A549 (cell line): Measurements from ENCODE around the gene GRK2. TPM values are rescaled to one million over a fixed set of nuclear protein-coding genes. Genes with fewer than 3 reads are reported as not detected.

Experiments
- ATAC-seq, 2 experiments: fragments of 200-7000 bp in 1 of 2; fragments of >200 bp in 1 of 2; cut with Nextera tagmentation in 1 of 2; cut with Tn5 transposase in 1 of 2; 3 replicates each; pipeline versions ENCODE4 v1.8.0 to v1.9.1; 2018 to 2020; ENCODE audit warnings: mild to moderate bottlenecking in 1 of 2, moderate library complexity in 1 of 2
- CTCF ChIA-PET: fragments of 300-600 bp; sonication (Branson Sonifier 250); formaldehyde crosslinking; extraction: SDS; loops from one replicate; lab custom pipeline; 2021; ENCODE audit warnings: antibody characterized with exemption, inconsistent platforms; lab: Yijun Ruan, JAX
- POLR2A ChIA-PET: fragments of 350-600 bp; formaldehyde crosslinking; extraction: SDS; loops from one replicate; lab custom pipeline; 2021; ENCODE audit warnings: antibody characterized with exemption, inconsistent platforms; lab: Yijun Ruan, JAX
- DNase-seq, 2 experiments: peaks; one replicate each; pipeline versions ENCODE4 v3.0.0 to v3.0.0-alpha.2; 2011 to 2016; ENCODE audit warnings: low read depth in 1 of 2, low spot score in 1 of 2
- FAIRE-seq: peaks from 2 replicates; lab custom pipeline; 2011; peaks lifted over from hg19 to GRCh38; lab: Jason Lieb, UNC
- H3K27ac ChIP-seq, 2 experiments: fragments of >200 bp; sonication (Bioruptor Twin); formaldehyde crosslinking; 3 replicates each; pipeline ENCODE4 v1.5.1; 2016 to 2017
- H3K4me1 ChIP-seq: fragments of >200 bp; sonication (Bioruptor Twin); formaldehyde crosslinking; 3 replicates; pipeline ENCODE4 v1.6.1; 2016
- H3K4me2 ChIP-seq: fragments of >200 bp; sonication (Bioruptor Twin); formaldehyde crosslinking; 3 replicates; pipeline ENCODE4 v1.6.1; 2016
- H3K4me3 ChIP-seq: fragments of >200 bp; sonication (Bioruptor Twin); formaldehyde crosslinking; 3 replicates; pipeline ENCODE4 v1.5.1; 2016
- H3K9me3 ChIP-seq: fragments of >200 bp; sonication (Bioruptor Twin); formaldehyde crosslinking; 3 replicates; pipeline ENCODE4 v1.6.1; 2016
- ATOH8 ChIP-seq: fragments of 250-450 bp; sonication (Bioruptor Pico); IDR thresholded peaks from 2 replicates; pipeline ENCODE4 v1.5.0; 2020; ENCODE audit warnings: low read depth, mild to moderate bottlenecking, moderate library complexity
- CBX8 ChIP-seq: fragments of 200-600 bp; sonication (generic); IDR thresholded peaks from 2 replicates; pipeline ENCODE4 v1.6.1; 2016
- CHD4 ChIP-seq: fragments of 200-600 bp; sonication (generic); IDR thresholded peaks from 2 replicates; pipeline ENCODE4 v1.6.1; 2016; ENCODE audit warnings: antibody characterized with exemption, mild to moderate bottlenecking, borderline replicate concordance
- EHMT2 ChIP-seq: fragments of 200-600 bp; sonication (generic); IDR thresholded peaks from 2 replicates; pipeline ENCODE4 v1.6.1; 2016; ENCODE audit warnings: antibody characterized with exemption, low read depth, mild to moderate bottlenecking, moderate library complexity
- ESRRA ChIP-seq: fragments of 150-350 bp; IDR thresholded peaks from 2 replicates; pipeline ENCODE4 v1.6.1; 2014; ENCODE audit warnings: mild to moderate bottlenecking, low read length, borderline replicate concordance
- FOSB ChIP-seq: fragments of 250-450 bp; sonication (Bioruptor Pico); IDR thresholded peaks from 2 replicates; pipeline ENCODE4 v1.5.0; 2020; ENCODE audit warnings: mild to moderate bottlenecking, moderate library complexity
- HEYL ChIP-seq: fragments of 250-450 bp; sonication (Bioruptor Pico); IDR thresholded peaks from 2 replicates; pipeline ENCODE4 v1.8.0; 2021; ENCODE audit warnings: mild to moderate bottlenecking, moderate library complexity
- HOXA7 ChIP-seq: fragments of 250-450 bp; sonication (Bioruptor Pico); IDR thresholded peaks from 2 replicates; pipeline ENCODE4 v1.5.0; 2020; ENCODE audit warnings: mild to moderate bottlenecking, moderate library complexity
- JUN ChIP-seq, 2 experiments: fragments of >200 bp; sonication (Bioruptor Twin); formaldehyde crosslinking; IDR thresholded peaks; 2 replicates in 1 of 2; 3 replicates in 1 of 2; pipeline ENCODE4 v1.6.1; 2016 to 2017
- KDM1A ChIP-seq: fragments of 200-600 bp; sonication (generic); IDR thresholded peaks from 2 replicates; pipeline ENCODE4 v1.6.1; 2016; ENCODE audit warnings: low read depth, mild to moderate bottlenecking
- MYC ChIP-seq: IDR thresholded peaks from 2 replicates; pipeline ENCODE4 v1.6.1; 2012; ENCODE audit warnings: mild to moderate bottlenecking, inconsistent platforms, low read length, improper control_type of control experiment, borderline replicate concordance
- NPAS2 ChIP-seq: fragments of 250-450 bp; sonication (Bioruptor Pico); IDR thresholded peaks from 2 replicates; pipeline ENCODE4 v1.8.0; 2022; ENCODE audit warnings: mild to moderate bottlenecking, moderate library complexity, borderline replicate concordance
- PHF8 ChIP-seq: fragments of 200-600 bp; sonication (generic); IDR thresholded peaks from 2 replicates; pipeline ENCODE4 v1.6.1; 2016; ENCODE audit warnings: low read depth, mild to moderate bottlenecking, antibody characterized with exemption, moderate library complexity, borderline replicate concordance
- RAD21 ChIP-seq, 2 experiments: fragments of >200 bp in 1 of 2; sonication (Bioruptor Twin) in 1 of 2; formaldehyde crosslinking in 1 of 2; IDR thresholded peaks in 1 of 2; conservative IDR thresholded peaks in 1 of 2; 2 replicates in 1 of 2; 3 replicates in 1 of 2; pipeline ENCODE4 v1.6.1; 2012 to 2018; ENCODE audit warnings: inconsistent platforms in 1 of 2
- RARB ChIP-seq: fragments of 250-450 bp; sonication (Bioruptor Pico); IDR thresholded peaks from 2 replicates; pipeline ENCODE4 v1.8.0; 2021; ENCODE audit warnings: mild to moderate bottlenecking, moderate library complexity
- TP53 ChIP-seq: fragments of 250-450 bp; sonication (Bioruptor Pico); IDR thresholded peaks from 2 replicates; pipeline ENCODE4 v1.5.0; 2021; ENCODE audit warnings: mild to moderate bottlenecking, moderate library complexity
- WGBS: methylation state at CpG from one replicate; pipeline ENCODE4 v1.1.6; 2017; ENCODE audit errors: missing lambda C conversion rate; 5-methylcytosine and 5-hydroxymethylcytosine counted together
- polyA plus RNA-seq, 4 experiments: library from polyadenylated mRNA; depleted of rRNA in 3 of 4; stranded (reverse); fragments of >200 nt; fragmentation: RNase III in 1 of 4; extraction: RNeasy Plus Mini Kit Qiagen cat#74134 plus additional on column Dnase treatment in 1 of 4; gene quantifications; 2 replicates in 3 of 4; 3 replicates in 1 of 4; pipeline ENCODE4 v1.2.3, GENCODE V29; 2011 to 2017
- TF ChIP-seq, protein P1 (sequence below): fragments of >200 bp; sonication (Bioruptor Twin); formaldehyde crosslinking; IDR thresholded peaks from 2 replicates; pipeline ENCODE4 v1.6.1; 2016
- TF ChIP-seq, protein P2 (sequence below): IDR thresholded peaks from 2 replicates; pipeline ENCODE4 v1.6.1; 2012

The GRK2 gene
- polyA plus RNA-seq, 2 of the 4 experiments (the other 2 are of a cell fraction) = 20.5 to 29.7 TPM

DNA sequence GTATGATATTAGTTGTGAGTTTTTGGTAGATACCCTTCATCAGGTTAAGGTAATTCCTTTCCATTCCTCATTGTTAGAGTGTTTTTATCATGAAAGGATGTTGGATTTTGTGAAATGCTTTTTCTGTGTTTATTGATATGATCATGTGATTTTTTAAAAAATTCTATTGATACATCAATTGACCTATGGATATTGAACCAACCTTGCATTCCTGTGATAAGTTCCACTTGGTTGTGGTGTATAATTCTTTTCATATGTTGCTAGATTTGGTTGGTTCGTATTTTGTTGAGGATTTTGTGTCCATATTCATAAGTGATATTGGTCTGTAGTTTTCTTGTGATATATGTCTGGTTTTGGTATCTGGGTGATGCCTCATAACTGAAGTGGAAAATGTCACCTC, 29.6 kb downstream of the GRK2 start:
- Histone ChIP-seq H3K27ac (no peak overlapping the region), H3K4me3 (no peak overlapping the region), H3K4me1 (no peaks in the 10 kb centered on the region; the same call in 1 of the 3 replicates)
- ATAC-seq = no peak
- ChIA-PET CTCF (interaction anchor here (0.8 kb wide), 1 partner anchor 21 kb away, joined by 4 read pairs; no protein-coding TSS in a partner anchor), POLR2A (no interaction called here)
- TF ChIP-seq JUN (IDR thresholded peaks at IDR 0.05) = no peak
- no peak for TF ChIP-seq PHF8
- no peak for TF ChIP-seq HEYL
- no peak for TF ChIP-seq RAD21 (conservative IDR thresholded peaks at IDR 0.05 in 1 of 2, IDR thresholded peaks at IDR 0.05 in 1 of 2)
- no peak for TF ChIP-seq KDM1A
- TF ChIP-seq, all 56 proteins: peak for 0
- H3K9me3 ChIP-seq = peaks cover 18% of the 10 kb centered on the region
- H3K4me2 ChIP-seq = no peak overlapping the region
- 96% methylated on average over 1 of the region's 1 CpG for WGBS
- FAIRE-seq (no peak), DNase-seq (no peak)

GRCh38 chr11:67298786-67299185, 32.5 kb downstream of the GRK2 start:
- Histone ChIP-seq H3K4me3 (no peak overlapping the region), H3K4me2 (no peak overlapping the region), H3K27ac (no peak overlapping the region), H3K9me3 (peaks cover 18% of the 10 kb centered on the region), H3K4me1 (peaks cover 11% of the 10 kb centered on the region; the same call in 2 of the 3 replicates)
- no peak for FAIRE-seq
- ChIA-PET POLR2A (interaction anchor here (0.9 to 1.1 kb wide), 2 partner anchors 10 to 18 kb away, joined by 3 to 4 read pairs; partner anchors contain the start of gene ANKRD13D), CTCF (interaction anchor here (1.0 to 7.1 kb wide), 6 partner anchors 16 to 84 kb away, joined by 3 to 41 read pairs (median 5); no protein-coding TSS in a partner anchor)
- ATAC-seq = no peak
- no peak for DNase-seq
- TF ChIP-seq TP53 (CRISPR knock-in tag) = no peak
- TF ChIP-seq CBX8 = no peak
- no peak for TF ChIP-seq HOXA7 (CRISPR knock-in tag)
- 91% methylated on average over 7 of the region's 7 CpGs for WGBS

DNA sequence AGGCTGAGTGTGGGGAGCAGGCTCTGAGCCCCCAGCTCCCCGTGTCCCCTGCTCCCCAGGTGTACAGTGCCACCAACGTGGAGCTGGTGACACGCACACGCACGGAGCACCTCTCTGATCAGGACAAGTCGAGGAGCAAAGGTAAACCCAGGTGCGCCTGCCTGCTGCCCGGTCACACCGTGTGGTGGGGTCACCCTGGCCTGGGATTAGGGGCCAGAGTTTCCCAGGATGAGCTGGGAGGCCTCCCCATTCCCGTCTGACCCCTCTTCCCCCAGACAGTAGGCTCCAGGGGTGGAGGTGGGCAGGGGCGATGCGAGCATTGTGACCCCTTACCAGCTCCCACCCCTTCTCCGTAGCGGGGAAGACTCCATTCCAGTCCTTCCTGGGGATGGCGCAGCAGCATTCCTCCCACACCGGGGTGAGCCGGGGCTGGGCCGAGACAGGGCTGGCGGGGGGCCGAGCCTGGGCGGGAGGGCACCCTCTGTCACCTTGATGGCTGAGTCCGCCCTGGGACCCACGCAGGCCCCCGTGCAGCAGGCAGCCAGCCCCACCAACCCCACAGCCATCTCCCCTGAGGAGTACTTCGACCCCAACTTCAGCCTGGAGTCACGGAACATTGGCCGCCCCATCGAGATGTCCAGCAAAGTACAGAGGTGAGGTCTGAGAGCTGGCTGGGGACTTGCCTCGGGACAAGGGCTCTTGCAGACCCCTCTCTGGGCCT, 33.4 kb downstream of the GRK2 start:
- FAIRE-seq (no peak), DNase-seq (no peak), ATAC-seq (no peak)
- no peak overlapping the region for H3K4me2 ChIP-seq
- peaks cover 17% of the 10 kb centered on the region; the same call in 2 of the 3 replicates for H3K4me1 ChIP-seq
- CTCF ChIA-PET = interaction anchor here (1.0 to 7.1 kb wide), 6 partner anchors 12 to 83 kb away, joined by 3 to 41 read pairs (median 4); no protein-coding TSS in a partner anchor
- WGBS = 94% methylated on average over 23 of the region's 29 CpGs
- no peak overlapping the region for H3K4me3 ChIP-seq
- TF ChIP-seq FOSB = no peak
- TF ChIP-seq PHF8 = no peak
- no peak for TF ChIP-seq MYC
- TF ChIP-seq, protein P1, sequence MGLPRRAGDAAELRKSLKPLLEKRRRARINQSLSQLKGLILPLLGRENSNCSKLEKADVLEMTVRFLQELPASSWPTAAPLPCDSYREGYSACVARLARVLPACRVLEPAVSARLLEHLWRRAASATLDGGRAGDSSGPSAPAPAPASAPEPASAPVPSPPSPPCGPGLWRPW = no peak
- TF ChIP-seq CBX8 = no peak
- no peak for TF ChIP-seq RARB (CRISPR knock-in tag)
- TF ChIP-seq, protein P2, sequence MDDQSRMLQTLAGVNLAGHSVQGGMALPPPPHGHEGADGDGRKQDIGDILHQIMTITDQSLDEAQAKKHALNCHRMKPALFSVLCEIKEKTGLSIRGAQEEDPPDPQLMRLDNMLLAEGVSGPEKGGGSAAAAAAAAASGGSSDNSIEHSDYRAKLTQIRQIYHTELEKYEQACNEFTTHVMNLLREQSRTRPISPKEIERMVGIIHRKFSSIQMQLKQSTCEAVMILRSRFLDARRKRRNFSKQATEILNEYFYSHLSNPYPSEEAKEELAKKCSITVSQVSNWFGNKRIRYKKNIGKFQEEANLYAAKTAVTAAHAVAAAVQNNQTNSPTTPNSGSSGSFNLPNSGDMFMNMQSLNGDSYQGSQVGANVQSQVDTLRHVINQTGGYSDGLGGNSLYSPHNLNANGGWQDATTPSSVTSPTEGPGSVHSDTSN = no peak
- TF ChIP-seq ESRRA = no peak
- no peak for TF ChIP-seq ATOH8 (CRISPR knock-in tag)
- TF ChIP-seq CHD4 = no peak
- TF ChIP-seq NPAS2 = no peak
- TF ChIP-seq EHMT2 = no peak
- peaks cover 16% of the 10 kb centered on the region for H3K9me3 ChIP-seq
- H3K27ac ChIP-seq = no peak overlapping the region
- POLR2A ChIA-PET = interaction anchor here (2.3 kb wide), 1 partner anchor 11 kb away, joined by 7 read pairs; the partner anchor contains the start of gene ANKRD13D
